AG04450 (cell line): Measurements from ENCODE around the gene EZH2. TPM values are rescaled to one million over a fixed set of nuclear protein-coding genes. Genes with fewer than 3 reads are reported as not detected.

ENCODE experiments used
- CTCF ChIA-PET: fragments of 300-600, 350-600 bp; formaldehyde crosslinking; extraction: SDS; loops from one replicate; lab custom pipeline; 2022; ENCODE audit warnings: antibody characterized with exemption, inconsistent platforms; lab: Charles Lee
- POLR2A ChIA-PET: fragments of 350-600 bp; formaldehyde crosslinking; extraction: SDS; loops from one replicate; lab custom pipeline; 2021; ENCODE audit warnings: antibody characterized with exemption, inconsistent platforms; lab: Yijun Ruan, JAX
- DNase-seq: peaks from one replicate; pipeline ENCODE4 v3.0.0-alpha.2; 2011; ENCODE audit warnings: low read depth, low spot score
- H3K27ac ChIP-seq: one replicate; pipeline ENCODE4 v1.5.1; 2012; ENCODE audit warnings: low read depth, low read length, control low read depth
- H3K27me3 ChIP-seq: one replicate; pipeline ENCODE4 v1.6.0; 2012; ENCODE audit warnings: low read length; ENCODE audit not compliant: control insufficient read depth, insufficient read depth
- H3K4me3 ChIP-seq: 2 replicates; pipeline ENCODE4 v1.5.1; 2011; ENCODE audit warnings: mild to moderate bottlenecking, low read depth, low read length, control low read depth
- H3K9me3 ChIP-seq: 2 replicates; pipeline ENCODE4 v1.5.1; 2012; ENCODE audit warnings: low read length; ENCODE audit not compliant: control insufficient read depth, insufficient read depth
- polyA plus RNA-seq: library from polyadenylated mRNA; depleted of rRNA; stranded (reverse); fragments of >200 nt; gene quantifications from 2 replicates; pipeline ENCODE4 v1.2.3, GENCODE V29; 2011
- TF ChIP-seq, protein P1 (sequence below): IDR thresholded peaks from 2 replicates; pipeline ENCODE4 v1.5.1; 2011; ENCODE audit warnings: low read depth, low read length, control low read depth, inconsistent platforms

The EZH2 gene
- polyA plus RNA-seq, 1 experiment: 17.0 TPM

DNA sequence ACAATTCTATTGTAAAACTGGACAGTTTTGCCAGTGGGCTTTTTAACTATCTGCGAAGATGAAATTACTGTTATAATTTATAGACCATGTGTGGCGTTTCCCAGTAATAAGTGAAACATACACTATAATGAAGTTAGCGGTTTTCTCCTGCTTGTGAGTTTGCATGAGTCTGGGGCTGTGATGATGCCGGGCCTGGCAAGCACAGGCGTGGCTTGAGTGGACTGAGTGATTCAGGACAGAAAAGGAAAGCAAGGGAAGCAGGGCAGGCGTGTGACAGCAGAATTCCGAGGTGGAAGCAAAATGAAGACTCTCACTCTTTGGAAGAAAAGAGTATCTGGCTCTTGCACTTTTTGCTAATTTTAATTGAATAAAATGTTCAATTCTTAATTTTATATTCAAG, 94.9 kb downstream of the EZH2 start:
- TF ChIP-seq, protein P1, sequence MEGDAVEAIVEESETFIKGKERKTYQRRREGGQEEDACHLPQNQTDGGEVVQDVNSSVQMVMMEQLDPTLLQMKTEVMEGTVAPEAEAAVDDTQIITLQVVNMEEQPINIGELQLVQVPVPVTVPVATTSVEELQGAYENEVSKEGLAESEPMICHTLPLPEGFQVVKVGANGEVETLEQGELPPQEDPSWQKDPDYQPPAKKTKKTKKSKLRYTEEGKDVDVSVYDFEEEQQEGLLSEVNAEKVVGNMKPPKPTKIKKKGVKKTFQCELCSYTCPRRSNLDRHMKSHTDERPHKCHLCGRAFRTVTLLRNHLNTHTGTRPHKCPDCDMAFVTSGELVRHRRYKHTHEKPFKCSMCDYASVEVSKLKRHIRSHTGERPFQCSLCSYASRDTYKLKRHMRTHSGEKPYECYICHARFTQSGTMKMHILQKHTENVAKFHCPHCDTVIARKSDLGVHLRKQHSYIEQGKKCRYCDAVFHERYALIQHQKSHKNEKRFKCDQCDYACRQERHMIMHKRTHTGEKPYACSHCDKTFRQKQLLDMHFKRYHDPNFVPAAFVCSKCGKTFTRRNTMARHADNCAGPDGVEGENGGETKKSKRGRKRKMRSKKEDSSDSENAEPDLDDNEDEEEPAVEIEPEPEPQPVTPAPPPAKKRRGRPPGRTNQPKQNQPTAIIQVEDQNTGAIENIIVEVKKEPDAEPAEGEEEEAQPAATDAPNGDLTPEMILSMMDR: no peak
- no peaks in the 10 kb centered on the region for H3K27me3 ChIP-seq
- DNase-seq: no peak
- H3K9me3 ChIP-seq: no peaks in the 10 kb centered on the region
- ChIA-PET POLR2A (no interaction called here), CTCF (no interaction called here)
- no peak overlapping the region for H3K4me3 ChIP-seq
- H3K27ac ChIP-seq: no peak overlapping the region

DNA sequence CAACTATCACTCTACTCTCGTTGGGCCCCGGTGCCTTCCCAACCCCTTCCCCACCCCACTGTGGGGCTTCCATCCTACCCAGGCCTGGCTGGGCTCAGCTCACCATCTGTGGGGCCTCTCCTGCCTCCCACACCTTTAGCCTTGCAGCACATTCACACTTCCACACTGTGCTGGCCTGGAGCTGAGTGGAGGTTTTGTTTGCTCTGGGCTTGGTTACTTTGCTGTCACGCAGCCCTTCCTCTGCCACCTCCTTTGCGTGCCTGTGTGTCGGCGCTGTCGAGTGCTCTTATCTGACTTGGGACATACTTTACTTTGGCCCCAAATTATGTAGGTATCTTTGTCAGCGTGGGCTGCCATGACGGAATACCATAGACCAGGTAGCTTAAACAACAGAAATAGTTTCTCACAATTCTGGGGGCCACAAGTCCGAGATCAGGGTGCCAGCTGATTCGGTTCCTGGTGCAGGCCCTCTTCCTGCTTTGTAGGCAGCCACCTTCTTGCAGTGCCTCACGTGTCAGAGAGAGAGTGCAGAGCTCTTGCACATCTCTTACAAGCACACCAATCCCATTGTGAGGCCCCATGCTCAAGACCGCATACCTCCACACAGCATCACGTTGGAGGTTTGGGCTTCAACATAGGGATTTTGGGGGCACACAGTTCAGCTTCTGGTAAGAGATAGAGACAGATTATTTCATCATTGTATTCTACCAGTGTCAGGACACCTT, 96.4 kb downstream of the EZH2 start:
- CTCF ChIA-PET: interaction anchor here (1.5 kb wide), 1 partner anchor 154 kb away, joined by 4 read pairs; no protein-coding TSS in a partner anchor
- Histone ChIP-seq H3K9me3 (peaks cover 3% of the 10 kb centered on the region; the same call in 1 of the 2 replicates), H3K27me3 (no peaks in the 10 kb centered on the region), H3K27ac (no peak overlapping the region), H3K4me3 (no peak overlapping the region)
- DNase-seq: no peak
- POLR2A ChIA-PET: no interaction called here
- TF ChIP-seq, protein P1: no peak

DNA sequence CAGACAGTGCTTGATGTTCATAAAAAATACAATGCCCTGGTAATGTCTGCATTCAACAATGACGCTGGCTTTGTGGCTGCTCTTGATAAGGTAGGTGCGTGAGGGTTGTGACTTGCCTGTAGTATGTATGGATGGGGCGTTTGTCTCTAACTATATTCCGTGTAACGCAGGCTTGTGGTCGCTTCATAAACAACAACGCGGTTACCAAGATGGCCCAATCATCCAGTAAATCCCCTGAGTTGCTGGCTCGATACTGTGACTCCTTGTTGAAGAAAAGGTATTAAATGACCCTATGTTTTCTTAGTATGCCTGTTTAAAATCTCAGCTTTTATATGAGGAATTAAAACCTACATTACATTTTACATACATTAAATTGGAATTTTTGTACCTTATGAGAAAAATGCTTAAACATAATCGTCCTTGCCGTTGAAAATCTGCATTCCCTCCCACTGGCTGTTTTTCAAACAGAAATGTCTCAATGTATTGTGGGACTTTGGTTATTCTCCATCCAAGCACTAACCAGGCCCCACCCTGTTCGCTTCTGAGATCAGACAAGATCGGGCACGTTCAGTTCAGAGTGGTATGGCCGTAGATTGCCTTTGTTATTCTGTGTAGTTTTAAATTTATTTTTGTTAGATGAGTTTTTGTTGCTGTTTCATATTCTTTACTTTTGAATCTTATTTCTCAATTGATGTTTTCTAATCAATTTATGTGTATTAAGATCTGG, 100.1 kb downstream of the EZH2 start:
- Histone ChIP-seq H3K27me3 (no peaks in the 10 kb centered on the region), H3K27ac (no peak overlapping the region), H3K9me3 (peaks cover 4% of the 10 kb centered on the region; the same call in 1 of the 2 replicates), H3K4me3 (no peak overlapping the region)
- ChIA-PET POLR2A (no interaction called here), CTCF (interaction anchor here (0.7 to 1.2 kb wide), 4 partner anchors 9 to 209 kb away, joined by 3 read pairs; no protein-coding TSS in a partner anchor)
- TF ChIP-seq, protein P1: no peak
- no peak for DNase-seq

DNA sequence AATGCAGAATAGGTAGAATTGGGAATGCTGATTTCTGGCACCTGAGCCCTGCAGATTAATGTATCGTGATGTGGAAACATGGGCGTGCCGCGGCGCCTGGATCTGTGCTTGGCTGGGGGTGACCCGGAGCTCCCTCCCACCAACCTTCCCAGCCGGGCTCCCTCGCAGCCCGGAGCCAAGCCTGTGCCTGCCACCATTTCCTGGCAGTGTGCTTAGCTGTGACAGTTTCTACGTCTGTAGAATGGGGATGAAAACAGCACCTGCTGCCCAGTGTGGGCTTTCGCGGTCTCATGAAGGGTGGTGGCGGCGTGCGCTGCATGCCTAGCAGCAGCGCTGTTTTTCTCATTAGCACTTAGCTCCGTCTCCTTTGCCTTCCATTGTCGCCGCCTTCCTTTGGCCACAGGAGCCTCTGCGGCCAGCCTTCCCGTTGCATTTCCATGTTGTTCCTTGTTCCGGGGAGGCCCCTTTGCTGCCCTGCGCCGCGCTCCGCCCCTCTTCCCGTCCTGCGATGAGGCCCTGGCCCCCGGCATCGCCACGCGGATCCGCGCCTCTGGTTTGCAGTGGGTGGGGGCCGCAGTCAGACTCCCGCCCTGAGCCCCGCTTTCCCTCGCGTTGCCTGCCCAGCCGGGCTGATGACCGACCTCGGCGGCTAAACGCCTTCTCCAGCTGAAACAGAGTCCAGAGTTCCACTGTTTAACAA, 101.2 kb downstream of the EZH2 start:
- ChIA-PET POLR2A (no interaction called here), CTCF (interaction anchor here (0.6 to 1.2 kb wide), 2 partner anchors 10 to 344 kb away, joined by 3 read pairs; partner anchors contain the start of gene ZNF425)
- DNase-seq: no peak
- Histone ChIP-seq H3K9me3 (peaks cover 4% of the 10 kb centered on the region; the same call in 1 of the 2 replicates), H3K27ac (no peak overlapping the region), H3K4me3 (no peak overlapping the region), H3K27me3 (no peaks in the 10 kb centered on the region)
- TF ChIP-seq, protein P1: no peak
